ENCODE results near the gene IL1RAPL2.
"Not testable (repeated sequence)": the region's sequence is repeated elsewhere in the genome, so short reads cannot be mapped to it uniquely, and the experiment has no call there.

The IL1RAPL2 gene

GRCh38 chrX:105701310-105702052, 1135.5 kb downstream of the IL1RAPL2 start:
- no peak for DNase-seq (ENCODE audit: low read depth in 2 of 2)

- DNase-seq (ENCODE audit: low read depth in 2 of 2) = no peak
These were observed 1137.9 kb downstream of the IL1RAPL2 start for GRCh38 chrX:105703876-105704275.

- no peak for DNase-seq (ENCODE audit: low read depth in 2 of 2)
These were observed 1140.0 kb downstream of the IL1RAPL2 start for GRCh38 chrX:105706041-105706440.

GRCh38 chrX:105711805-105712204, 1145.8 kb downstream of the IL1RAPL2 start:
- no peak for DNase-seq (ENCODE audit: low read depth in 2 of 2)

GRCh38 chrX:105715746-105716145, 1149.7 kb downstream of the IL1RAPL2 start:
- no peak for DNase-seq (ENCODE audit: low read depth in 2 of 2)

- no peak for DNase-seq (ENCODE audit: low read depth in 2 of 2)
These were observed 1158.2 kb downstream of the IL1RAPL2 start for GRCh38 chrX:105723966-105724735.

GRCh38 chrX:105725228-105725627, 1159.2 kb downstream of the IL1RAPL2 start:
- DNase-seq (ENCODE audit: low read depth in 2 of 2) = no peak

GRCh38 chrX:105738162-105738561, 1172.2 kb downstream of the IL1RAPL2 start:
- DNase-seq (ENCODE audit: low read depth in 2 of 2) = no peak

- DNase-seq (ENCODE audit: low read depth in 2 of 2) = no peak
These were observed 1178.3 kb downstream of the IL1RAPL2 start for GRCh38 chrX:105744291-105744690.

GRCh38 chrX:105744946-105745345, 1178.9 kb downstream of the IL1RAPL2 start:
- DNase-seq (ENCODE audit: low read depth in 2 of 2) = no peak

GRCh38 chrX:105745863-105746262, 1179.9 kb downstream of the IL1RAPL2 start:
- no peak for DNase-seq (ENCODE audit: low read depth in 2 of 2)

- no peak for DNase-seq (ENCODE audit: low read depth in 2 of 2)
These were observed 1186.4 kb downstream of the IL1RAPL2 start for GRCh38 chrX:105752338-105752956.

- DNase-seq (ENCODE audit: low read depth in 2 of 2) = no peak
These were observed 1187.4 kb downstream of the IL1RAPL2 start for GRCh38 chrX:105753411-105753810.

GRCh38 chrX:105754286-105754964, 1188.4 kb downstream of the IL1RAPL2 start:
- DNase-seq (ENCODE audit: low read depth in 2 of 2) = no peak

- no peak for DNase-seq (ENCODE audit: low read depth in 2 of 2)
These were observed 1189.1 kb downstream of the IL1RAPL2 start for GRCh38 chrX:105755109-105755508.

- DNase-seq (ENCODE audit: low read depth in 2 of 2) = no peak
These were observed 1192.8 kb downstream of the IL1RAPL2 start for GRCh38 chrX:105758754-105759153.

GRCh38 chrX:105759598-105759997, 1193.6 kb downstream of the IL1RAPL2 start:
- no peak for DNase-seq (ENCODE audit: low read depth in 2 of 2)

- DNase-seq (ENCODE audit: low read depth in 2 of 2) = no peak
These were observed 1199.7 kb downstream of the IL1RAPL2 start for GRCh38 chrX:105765691-105766090.

GRCh38 chrX:105773801-105774200, 1207.8 kb downstream of the IL1RAPL2 start:
- DNase-seq (ENCODE audit: low read depth in 2 of 2) = no peak

- no peak for DNase-seq (ENCODE audit: low read depth in 2 of 2)
These were observed 1209.7 kb downstream of the IL1RAPL2 start for GRCh38 chrX:105775679-105776078.

- DNase-seq (ENCODE audit: low read depth in 2 of 2) = no peak
These were observed 1215.8 kb downstream of the IL1RAPL2 start for GRCh38 chrX:105781804-105782203.

GRCh38 chrX:105796877-105797276, 1230.9 kb downstream of the IL1RAPL2 start:
- DNase-seq (ENCODE audit: low read depth in 2 of 2) = not testable (repeated sequence)

Data from stimulated activated CD4-positive, alpha-beta T cell treated with anti-CD3 and anti-CD28 coated beads, Interleukin-12 subunit alpha, Interleukin-12 subunit beta, amount 100 ng/mL, for 24 hours (primary cell).